SU-DHL-6 (cell line): ENCODE results near the gene ATXN7L1.

ENCODE experiments used
- H2AFZ ChIP-seq: fragments of 200-600 bp; sonication (generic); 2 replicates; pipeline ENCODE4 v1.6.1; 2014; ENCODE audit warnings: low read depth, mild to moderate bottlenecking, moderate library complexity, mixed read lengths, antibody characterized with exemption, low read length; ENCODE audit not compliant: severe bottlenecking
- H3F3A ChIP-seq: fragments of 200-600 bp; shearing (Covaris generic); 2 replicates; pipeline ENCODE4 v1.6.0; 2016; ENCODE audit warnings: antibody characterized with exemption, mild to moderate bottlenecking; ENCODE audit not compliant: insufficient read depth
- H3K27ac ChIP-seq: fragments of 200-600 bp; sonication (generic); 2 replicates; pipeline ENCODE4 v1.5.1; 2016; ENCODE audit warnings: low read depth, mild to moderate bottlenecking, low read length, moderate library complexity, mixed read lengths
- H3K27me3 ChIP-seq: fragments of 200-600 bp; sonication (generic), shearing (Covaris generic); 2 replicates; pipeline ENCODE4 v1.6.0; 2014; ENCODE audit warnings: mild to moderate bottlenecking, low read length
- H3K36me3 ChIP-seq: fragments of 200-600 bp; sonication (generic); 2 replicates; pipeline ENCODE4 v1.6.1; 2014; ENCODE audit warnings: mild to moderate bottlenecking, low read length, mixed read lengths
- H3K4me2 ChIP-seq: fragments of 300-600, 200-600 bp; shearing (Covaris generic), sonication (generic); 2 replicates; pipeline ENCODE4 v1.6.0; 2014; ENCODE audit warnings: low read length, low read depth, mild to moderate bottlenecking; ENCODE audit not compliant: poor library complexity, severe bottlenecking
- H3K4me3 ChIP-seq: fragments of 200-600 bp; sonication (generic); 2 replicates; pipeline ENCODE4 v1.5.1; 2014; ENCODE audit warnings: antibody characterized with exemption, low read length, mild to moderate bottlenecking, mixed read lengths; ENCODE audit not compliant: insufficient read depth, poor library complexity, severe bottlenecking
- H3K79me2 ChIP-seq: fragments of 200-600 bp; sonication (generic); 2 replicates; pipeline ENCODE4 v1.6.1; 2014; ENCODE audit warnings: mild to moderate bottlenecking, low read length, moderate library complexity; ENCODE audit not compliant: insufficient read depth
- H3K9ac ChIP-seq: fragments of 200-600 bp; sonication (generic); 2 replicates; pipeline ENCODE4 v1.7.0; 2014; ENCODE audit warnings: mild to moderate bottlenecking, low read length
- H3K9me2 ChIP-seq: fragments of 200-600 bp; sonication (generic); replicated peaks from 2 replicates; pipeline ENCODE4 v1.6.1; 2014; ENCODE audit warnings: low read length; ENCODE audit not compliant: insufficient read depth
- H3K9me3 ChIP-seq: fragments of 200-600 bp; sonication (generic); 2 replicates; pipeline ENCODE4 v1.6.1; 2014; ENCODE audit warnings: low read length, mixed read lengths; ENCODE audit not compliant: insufficient read depth
- H4K20me1 ChIP-seq: fragments of 200-600 bp; sonication (generic); 2 replicates; pipeline ENCODE4 v1.6.1; 2014; ENCODE audit warnings: low read depth, mild to moderate bottlenecking, antibody characterized with exemption, low read length, moderate library complexity, mixed read lengths
- CTCF ChIP-seq: fragments of 200-600 bp; sonication (generic); IDR thresholded peaks from one replicate; pipeline ENCODE4 v1.5.1; 2017; ENCODE audit warnings: antibody characterized with exemption, mild to moderate bottlenecking, low read length, moderate library complexity; ENCODE audit not compliant: insufficient read depth, poor library complexity, severe bottlenecking
- EZH2phosphoT487 ChIP-seq: fragments of 200-600 bp; sonication (generic), shearing (Covaris generic); conservative IDR thresholded peaks from 2 replicates; pipeline ENCODE4 v1.6.1; 2018; ENCODE audit warnings: mild to moderate bottlenecking, antibody characterized with exemption, low read length, moderate library complexity, mixed read lengths

Gene ATXN7L1

GRCh38 chr7:105718511-105718925, 157.9 kb downstream of the ATXN7L1 start:
- Histone ChIP-seq H3K4me2 (no peak overlapping the region), H4K20me1 (no peaks in the 10 kb centered on the region), H3K79me2 (no peaks in the 10 kb centered on the region), H3K9ac (no peak overlapping the region), H3K27me3 (no peaks in the 10 kb centered on the region), H3K9me2 (no peaks in the 10 kb centered on the region), H2AFZ (no peak overlapping the region), H3F3A (no peaks in the 10 kb centered on the region), H3K27ac (no peak overlapping the region), H3K9me3 (no peaks in the 10 kb centered on the region), H3K36me3 (no peaks in the 10 kb centered on the region), H3K4me3 (no peak overlapping the region)
- TF ChIP-seq CTCF (no peak), EZH2phosphoT487 (no peak)

GRCh38 chr7:105715528-105715927, 160.9 kb downstream of the ATXN7L1 start:
- Histone ChIP-seq H3K4me2 (no peak overlapping the region), H3K36me3 (no peaks in the 10 kb centered on the region), H2AFZ (no peak overlapping the region), H4K20me1 (no peaks in the 10 kb centered on the region), H3K9me2 (no peaks in the 10 kb centered on the region), H3F3A (no peaks in the 10 kb centered on the region), H3K9ac (no peak overlapping the region), H3K4me3 (no peak overlapping the region), H3K9me3 (peaks cover 25% of the 10 kb centered on the region; the same call in 1 of the 2 replicates), H3K79me2 (no peaks in the 10 kb centered on the region), H3K27me3 (no peaks in the 10 kb centered on the region), H3K27ac (no peak overlapping the region)
- TF ChIP-seq EZH2phosphoT487 (no peak), CTCF (no peak)

- Histone ChIP-seq H3K9ac (no peak overlapping the region), H2AFZ (no peak overlapping the region), H3K79me2 (no peaks in the 10 kb centered on the region), H3F3A (no peaks in the 10 kb centered on the region), H4K20me1 (no peaks in the 10 kb centered on the region), H3K4me3 (no peak overlapping the region), H3K9me3 (peaks cover 29% of the 10 kb centered on the region; the same call in 1 of the 2 replicates), H3K27me3 (no peaks in the 10 kb centered on the region), H3K4me2 (no peak overlapping the region), H3K36me3 (no peaks in the 10 kb centered on the region), H3K9me2 (no peaks in the 10 kb centered on the region), H3K27ac (no peak overlapping the region)
- no peak for TF ChIP-seq CTCF
- TF ChIP-seq EZH2phosphoT487: no peak
Observed at GRCh38 chr7:105713488-105714465, 162.6 kb downstream of the ATXN7L1 start.
